ENCODE data around the gene NECAB3. TPM values are rescaled to one million over a fixed set of nuclear protein-coding genes. Genes with fewer than 3 reads are reported as not detected.

Gene NECAB3, protein sequence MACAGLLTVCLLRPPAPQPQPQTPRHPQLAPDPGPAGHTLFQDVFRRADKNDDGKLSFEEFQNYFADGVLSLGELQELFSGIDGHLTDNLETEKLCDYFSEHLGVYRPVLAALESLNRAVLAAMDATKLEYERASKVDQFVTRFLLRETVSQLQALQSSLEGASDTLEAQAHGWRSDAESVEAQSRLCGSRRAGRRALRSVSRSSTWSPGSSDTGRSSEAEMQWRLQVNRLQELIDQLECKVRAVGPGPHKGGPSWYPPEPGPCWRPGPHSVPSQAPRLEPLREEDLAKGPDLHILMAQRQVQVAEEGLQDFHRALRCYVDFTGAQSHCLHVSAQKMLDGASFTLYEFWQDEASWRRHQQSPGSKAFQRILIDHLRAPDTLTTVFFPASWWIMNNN
- 18.1 and 20.2 TPM in 2 replicates for total RNA-seq
- polyA plus RNA-seq, result 22.4 and 34.2 TPM in 2 replicates
- 11.9 and 17.5 TPM in 2 replicates for polyA plus RNA-seq (2011; cell fraction: cytosol; rRNA removed)
- polyA plus RNA-seq (2011; cell fraction: nucleus; rRNA removed), result 53.5 and 74.7 TPM in 2 replicates
- 13.7 and 19.6 TPM in 2 replicates for polyA plus RNA-seq (2012)
- 11.4 and 22.0 TPM in 2 replicates for polyA minus RNA-seq
- 46.7 TPM for polyA minus RNA-seq (2011; cell fraction: cytosol; rRNA and poly(A)+ RNA removed)
- polyA minus RNA-seq (2011; cell fraction: nucleus; rRNA and poly(A)+ RNA removed), result 16.0 and 18.5 TPM in 2 replicates
- Bru-seq, nascent RNA, result percentile 43 among the genes with signal in this experiment
- percentile 45 among the genes with signal in this experiment for BruChase-seq, experiment 1, labeled RNA remaining after a 6-hour chase
- percentile 47 among the genes with signal in this experiment for BruChase-seq, experiment 2, labeled RNA remaining after a 2-hour chase
- long read RNA-seq, partial matches to known transcripts, result 2 of 9 reads
- long read RNA-seq, other reads (novel, unspliced or antisense), result 4 of 9 reads

DNA sequence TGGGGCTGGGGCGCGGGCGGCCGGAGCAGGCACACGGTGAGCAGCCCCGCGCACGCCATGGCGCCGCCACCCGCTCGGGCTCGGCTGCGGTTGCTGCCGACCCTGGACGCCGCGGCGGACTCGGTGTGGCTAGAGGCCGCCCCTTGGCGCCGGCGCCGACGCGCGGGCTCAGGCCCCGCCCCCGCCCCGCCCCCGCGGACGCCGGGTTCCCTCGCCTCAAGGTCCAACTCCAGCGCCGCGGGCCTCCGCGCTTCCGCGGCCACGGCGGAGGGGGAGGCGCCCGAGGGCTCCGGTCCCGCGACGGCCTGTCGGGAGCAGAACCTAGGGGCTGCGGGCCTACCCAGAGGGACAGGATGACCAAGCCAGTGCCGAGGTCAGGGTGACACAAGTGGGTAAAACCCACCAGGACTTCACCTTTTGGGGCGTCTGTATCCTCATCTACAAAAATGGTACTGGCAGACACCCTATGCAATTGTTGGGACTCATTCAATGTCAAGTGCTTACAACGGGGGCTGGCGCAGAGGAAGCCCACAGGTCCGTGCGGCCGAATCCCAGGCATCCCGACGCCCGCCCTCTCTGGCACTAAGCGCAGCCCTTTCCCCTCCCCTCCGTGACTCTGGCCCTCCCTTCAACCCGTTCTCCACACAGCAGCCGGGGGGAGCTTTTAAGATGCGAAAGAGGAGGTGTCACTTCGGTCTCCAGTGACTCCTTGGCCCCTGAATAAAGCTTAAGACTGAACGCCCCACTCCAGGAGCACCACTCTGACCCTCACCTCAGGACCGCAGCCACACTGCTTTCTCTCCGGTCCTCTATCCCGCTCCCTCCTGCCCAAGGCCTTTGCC is at the start of gene NECAB3:
NECAB3 (minus strand) TSS at position 135 of the 842 bp plus-strand sequence; CDS start at position 59, 76 bp downstream.
- peak within 1 kb of the TSS; percentile 47 to 56 (median 47) for H3K4me3 ChIP-seq (replicated peaks in 1 of 3; ENCODE audit: insufficient read depth in 1 of 3, low read depth in 1 of 3, low read length in 3 of 3)
- FAIRE-seq, result peak; percentile 80
- no peaks in the 10 kb centered on the region for H3K36me3 ChIP-seq (ENCODE audit: control insufficient read depth in 2 of 2, extremely low read depth in 1 of 2, insufficient read depth in 2 of 2, low read length in 2 of 2)
- no peaks in the 10 kb centered on the region for H3K9me3 ChIP-seq (replicated peaks; ENCODE audit: control insufficient read depth, insufficient read depth, low read length)
- dilution Hi-C loops (cut with MboI; ENCODE audit: extremely low pct_ligation_motif_present, low sequenced_read_pairs), result no loop called here
- POLR2A ChIA-PET, result no interaction called here
- no TSS peak for BruUV-seq (replicated peaks)
- H3K4me1 ChIP-seq (ENCODE audit: control insufficient read depth, extremely low read depth, insufficient read depth, low read length), result peaks cover 15% of the 10 kb centered on the region
- no peaks in the 10 kb centered on the region for H3K79me2 ChIP-seq (ENCODE audit: control insufficient read depth, insufficient read depth, low read length)
- intact Hi-C loops (cut with micrococcal nuclease), result loop anchor here (1.0 kb wide), 2 partner anchors 10 to 57 kb away; partner anchors contain the start of gene ZNF341
- CTCF ChIA-PET, result no interaction called here
- H3K9ac ChIP-seq (replicated peaks; ENCODE audit: extremely low read depth, insufficient read depth, low read length), result peak within 1 kb of the TSS; percentile 63
- peak within 1 kb of the TSS; percentile 54 for H3K4me2 ChIP-seq (ENCODE audit: insufficient read depth, low read length)
- TF ChIP-seq POLR2A (IDR thresholded peaks at IDR 0.05; ENCODE audit: low read depth, low read length) (peak; percentile 68), POLR2AphosphoS5 (IDR thresholded peaks at IDR 0.05; ENCODE audit: insufficient read depth, low read depth, low read length) (peak; percentile 76), MYC (IDR thresholded peaks at IDR 0.05; ENCODE audit: low read depth, low read length) (no peak)
- H2AFZ ChIP-seq (ENCODE audit: low read depth, low read length), result peak within 1 kb of the TSS; percentile 74
- H4K20me1 ChIP-seq (replicated peaks; ENCODE audit: control insufficient read depth, extremely low read depth, insufficient read depth, low read length), result no peaks in the 10 kb centered on the region
- no peaks in the 10 kb centered on the region for H3K27me3 ChIP-seq (ENCODE audit: control insufficient read depth in 2 of 2, insufficient read depth in 2 of 2, low read length in 2 of 2)
- DNase-seq (ENCODE audit: low read depth, low spot score), result peak; percentile 84
- H3K9me1 ChIP-seq (replicated peaks; ENCODE audit: control insufficient read depth, extremely low read depth, insufficient read depth, low read length), result no peaks in the 10 kb centered on the region
- peak within 1 kb of the TSS; percentile 30 for H3K27ac ChIP-seq (ENCODE audit: insufficient read depth, low read depth, low read length)

All from endothelial cell of umbilical vein (primary cell).